ENCODE data around the gene ZNRF1. TPM values are rescaled to one million over a fixed set of nuclear protein-coding genes. Genes with fewer than 3 reads are reported as not detected.

Gene ZNRF1
- total RNA-seq, 4 donors from 2014 or later, result 14.1 to 37.4 (median 19.4) TPM

GRCh38 chr16:75092777-75093176, 94.0 kb downstream of the ZNRF1 start:
- Histone ChIP-seq H3K27ac (no peak overlapping the region), H3K4me3 (no peak overlapping the region), H3K9me3 (no peaks in the 10 kb centered on the region), H3K36me3 (no peaks in the 10 kb centered on the region), H3K27me3 (no peaks in the 10 kb centered on the region), H3K4me1 (peaks cover 0 to 9% of the 10 kb centered on the region in 2 donors)
- TF ChIP-seq, protein P1, sequence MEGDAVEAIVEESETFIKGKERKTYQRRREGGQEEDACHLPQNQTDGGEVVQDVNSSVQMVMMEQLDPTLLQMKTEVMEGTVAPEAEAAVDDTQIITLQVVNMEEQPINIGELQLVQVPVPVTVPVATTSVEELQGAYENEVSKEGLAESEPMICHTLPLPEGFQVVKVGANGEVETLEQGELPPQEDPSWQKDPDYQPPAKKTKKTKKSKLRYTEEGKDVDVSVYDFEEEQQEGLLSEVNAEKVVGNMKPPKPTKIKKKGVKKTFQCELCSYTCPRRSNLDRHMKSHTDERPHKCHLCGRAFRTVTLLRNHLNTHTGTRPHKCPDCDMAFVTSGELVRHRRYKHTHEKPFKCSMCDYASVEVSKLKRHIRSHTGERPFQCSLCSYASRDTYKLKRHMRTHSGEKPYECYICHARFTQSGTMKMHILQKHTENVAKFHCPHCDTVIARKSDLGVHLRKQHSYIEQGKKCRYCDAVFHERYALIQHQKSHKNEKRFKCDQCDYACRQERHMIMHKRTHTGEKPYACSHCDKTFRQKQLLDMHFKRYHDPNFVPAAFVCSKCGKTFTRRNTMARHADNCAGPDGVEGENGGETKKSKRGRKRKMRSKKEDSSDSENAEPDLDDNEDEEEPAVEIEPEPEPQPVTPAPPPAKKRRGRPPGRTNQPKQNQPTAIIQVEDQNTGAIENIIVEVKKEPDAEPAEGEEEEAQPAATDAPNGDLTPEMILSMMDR (IDR thresholded peaks at IDR 0.05), result no peak
- TF ChIP-seq POLR2A (IDR thresholded peaks at IDR 0.05), result no peak
- intact Hi-C loops (cut with DNase I; ENCODE audit: low total_unique reads), result no loop called here
- no peak for DNase-seq

- Histone ChIP-seq H3K36me3 (no peaks in the 10 kb centered on the region), H3K27ac (no peak overlapping the region), H3K9me3 (no peaks in the 10 kb centered on the region), H3K27me3 (no peaks in the 10 kb centered on the region), H3K4me3 (no peak overlapping the region), H3K4me1 (peaks cover 0 to 12% of the 10 kb centered on the region in 2 donors)
- no peak for TF ChIP-seq POLR2A (IDR thresholded peaks at IDR 0.05)
- TF ChIP-seq, protein P1 (IDR thresholded peaks at IDR 0.05), result no peak
- intact Hi-C loops (cut with DNase I; ENCODE audit: low total_unique reads), result no loop called here
- DNase-seq, result no peak
These were observed 95.0 kb downstream of the ZNRF1 start for GRCh38 chr16:75093598-75094540.

DNA sequence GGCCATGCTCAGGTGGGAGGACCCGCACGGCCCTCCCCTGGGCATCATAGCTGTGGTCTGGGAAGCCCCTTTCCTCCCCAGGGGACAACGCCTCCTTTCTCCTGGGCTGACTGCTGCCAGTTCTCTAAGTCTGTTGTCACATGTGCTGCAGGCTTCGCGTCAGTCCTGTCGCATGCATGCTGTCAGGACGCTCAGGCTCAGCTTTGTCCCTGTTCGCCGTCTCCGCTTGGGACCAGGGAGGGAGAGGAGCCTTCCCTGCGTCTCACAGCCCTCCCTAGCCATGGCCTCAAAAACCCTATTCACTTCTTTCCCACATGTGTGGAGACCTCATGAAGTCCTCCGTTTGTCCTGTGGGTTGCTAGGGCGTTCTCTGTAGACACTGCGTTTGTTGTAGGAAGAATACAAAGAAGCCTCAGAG, 96.4 kb downstream of the ZNRF1 start:
- H3K27ac ChIP-seq, result no peak overlapping the region
- intact Hi-C loops (cut with DNase I; ENCODE audit: low total_unique reads), result no loop called here
- no peaks in the 10 kb centered on the region for H3K36me3 ChIP-seq
- DNase-seq, result no peak
- no peaks in the 10 kb centered on the region for H3K9me3 ChIP-seq
- H3K4me3 ChIP-seq, result no peak overlapping the region
- TF ChIP-seq, protein P1 (IDR thresholded peaks at IDR 0.05), result no peak
- TF ChIP-seq POLR2A (IDR thresholded peaks at IDR 0.05), result no peak
- peaks cover 0 to 13% of the 10 kb centered on the region in 2 donors for H3K4me1 ChIP-seq
- H3K27me3 ChIP-seq, result no peaks in the 10 kb centered on the region

GRCh38 chr16:75096656-75097055, 97.8 kb downstream of the ZNRF1 start:
- Histone ChIP-seq H3K4me1 (peaks cover 0 to 13% of the 10 kb centered on the region in 2 donors), H3K9me3 (no peaks in the 10 kb centered on the region), H3K4me3 (no peak overlapping the region), H3K27ac (peak overlapping the region; percentile 25 to 48), H3K36me3 (no peaks in the 10 kb centered on the region), H3K27me3 (no peaks in the 10 kb centered on the region)
- intact Hi-C loops (cut with DNase I; ENCODE audit: low total_unique reads), result no loop called here
- TF ChIP-seq, protein P1 (IDR thresholded peaks at IDR 0.05), result no peak
- no peak for TF ChIP-seq POLR2A (IDR thresholded peaks at IDR 0.05)
- peak in 1 of 2 donors; percentile 43 for DNase-seq

DNA sequence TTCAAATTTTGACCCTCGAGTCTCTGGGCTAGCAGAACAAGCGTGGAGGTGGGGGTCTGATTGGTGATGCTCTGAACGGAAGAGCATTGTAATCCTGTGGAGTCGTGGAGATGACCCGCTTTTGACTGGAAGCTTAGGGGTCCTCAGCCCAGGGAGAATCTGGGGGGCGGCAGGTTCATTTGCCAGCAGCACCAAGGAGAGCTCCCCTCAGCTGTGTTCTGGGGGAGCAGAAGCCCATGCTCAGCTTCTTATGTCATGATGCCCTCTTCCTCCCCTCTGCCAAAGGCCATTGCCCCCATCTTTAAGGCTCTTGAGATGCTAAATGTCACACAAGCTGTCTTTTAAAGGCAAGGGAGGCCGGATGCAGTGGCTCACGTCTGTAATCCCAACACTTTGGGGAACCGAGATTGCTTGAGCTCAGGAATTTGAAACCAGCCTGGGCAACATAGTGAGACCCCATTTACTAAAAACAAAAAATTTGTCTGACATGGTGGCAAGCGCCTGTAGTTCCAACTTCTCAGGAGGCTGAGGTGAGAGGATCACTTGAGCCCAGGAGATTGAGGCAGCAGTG, 98.5 kb downstream of the ZNRF1 start:
- no peak for TF ChIP-seq POLR2A (IDR thresholded peaks at IDR 0.05)
- TF ChIP-seq, protein P1 (IDR thresholded peaks at IDR 0.05), result no peak
- peaks cover 0 to 13% of the 10 kb centered on the region in 2 donors for H3K4me1 ChIP-seq
- no peaks in the 10 kb centered on the region for H3K36me3 ChIP-seq
- intact Hi-C loops (cut with DNase I; ENCODE audit: low total_unique reads), result no loop called here
- H3K27me3 ChIP-seq, result no peaks in the 10 kb centered on the region
- H3K27ac ChIP-seq, result peak overlapping the region in 1 of 2 donors; percentile 48
- H3K9me3 ChIP-seq, result no peaks in the 10 kb centered on the region
- DNase-seq, result no peak
- H3K4me3 ChIP-seq, result no peak overlapping the region
